ENCODE measurements around the gene PIGH. TPM values are rescaled to one million over a fixed set of nuclear protein-coding genes. Genes with fewer than 3 reads are reported as not detected.

Gene PIGH
- total RNA-seq, 1 donor from 2014 or later = 26.4 TPM

GRCh38 chr14:67562776-67563150 is 37.3 kb downstream of the PIGH start:
- no peak overlapping the region for H3K4me3 Mint-ChIP-seq
- no peaks in the 10 kb centered on the region for H3K9me3 Mint-ChIP-seq
- H3K36me3 Mint-ChIP-seq (ENCODE audit: low read depth) = no peaks in the 10 kb centered on the region
- ATAC-seq (ENCODE audit: low read depth) (no peak), DNase-seq (no peak)
- CTCF ChIA-PET = interaction anchor here (1.1 to 1.2 kb wide), 2 partner anchors 9 to 36 kb away, joined by 3 to 5 read pairs; no protein-coding TSS in a partner anchor
- intact Hi-C loops (cut with micrococcal nuclease) = no loop called here
- H3K27ac Mint-ChIP-seq = no peak overlapping the region
- H3K4me1 Mint-ChIP-seq = peaks cover 4% of the 10 kb centered on the region
- POLR2A ChIA-PET = no interaction called here
- TF ChIP-seq CTCF (IDR thresholded peaks at IDR 0.05) = no peak
- peaks cover 2% of the 10 kb centered on the region for H3K27me3 Mint-ChIP-seq

DNA sequence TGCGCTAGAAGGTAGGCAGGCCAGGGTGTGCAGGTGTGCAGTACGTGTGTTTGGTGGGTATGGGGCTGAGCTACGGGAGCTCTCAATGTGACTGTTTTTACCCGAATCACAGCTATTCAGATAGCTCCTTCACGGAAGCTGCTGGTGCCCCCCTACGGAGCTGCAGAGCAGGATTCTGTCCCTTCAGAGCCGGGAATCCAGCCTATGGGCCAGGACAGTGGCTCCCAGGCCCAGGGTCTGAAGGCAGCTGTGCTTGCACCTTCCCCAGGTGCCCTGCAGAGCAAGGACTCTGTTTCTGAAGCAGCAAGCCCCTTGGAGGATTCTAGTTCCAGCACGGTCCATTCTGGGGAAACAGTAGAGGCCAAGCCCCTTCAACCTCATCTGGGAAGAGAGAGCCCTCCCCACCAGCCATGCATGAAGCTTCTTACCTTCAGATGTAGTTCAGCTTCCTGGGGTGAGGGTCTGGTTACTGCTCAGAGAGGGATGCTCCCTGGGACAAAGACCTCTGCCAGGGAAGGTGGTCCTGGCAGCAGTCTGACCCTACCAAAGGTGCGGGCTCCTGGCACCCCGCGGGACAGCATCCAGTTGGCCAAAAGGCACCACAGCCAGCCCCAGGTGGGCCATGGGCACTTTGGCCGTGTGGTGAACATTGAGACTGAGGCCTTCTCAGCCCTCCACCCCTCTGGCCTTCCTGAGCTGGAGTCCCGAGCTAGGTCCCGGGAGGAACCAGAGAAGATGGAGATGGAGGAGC is 37.9 kb downstream of the PIGH start:
- no peaks in the 10 kb centered on the region for H3K9me3 Mint-ChIP-seq
- ATAC-seq (ENCODE audit: low read depth) = no peak
- H3K36me3 Mint-ChIP-seq (ENCODE audit: low read depth) = no peaks in the 10 kb centered on the region
- no peak for TF ChIP-seq CTCF (IDR thresholded peaks at IDR 0.05)
- peaks cover 4% of the 10 kb centered on the region for H3K4me1 Mint-ChIP-seq
- ChIA-PET POLR2A (no interaction called here), CTCF (interaction anchor here (1.1 to 1.2 kb wide), 2 partner anchors 9 to 35 kb away, joined by 3 to 5 read pairs; no protein-coding TSS in a partner anchor)
- no peak overlapping the region for H3K27ac Mint-ChIP-seq
- intact Hi-C loops (cut with micrococcal nuclease) = no loop called here
- no peak overlapping the region for H3K4me3 Mint-ChIP-seq
- DNase-seq = no peak
- H3K27me3 Mint-ChIP-seq = peaks cover 2% of the 10 kb centered on the region

GRCh38 chr14:67559639-67560038 is 40.4 kb downstream of the PIGH start:
- ChIA-PET CTCF (no interaction called here), POLR2A (no interaction called here)
- Mint-ChIP-seq H3K9me3 (no peaks in the 10 kb centered on the region), H3K4me3 (no peak overlapping the region), H3K27me3 (peaks cover 2% of the 10 kb centered on the region), H3K27ac (no peak overlapping the region), H3K36me3 (ENCODE audit: low read depth) (no peaks in the 10 kb centered on the region), H3K4me1 (peaks cover 4% of the 10 kb centered on the region)
- no peak for TF ChIP-seq CTCF (IDR thresholded peaks at IDR 0.05)
- ATAC-seq (ENCODE audit: low read depth) (no peak), DNase-seq (no peak)
- intact Hi-C loops (cut with micrococcal nuclease) = no loop called here

- Mint-ChIP-seq H3K36me3 (ENCODE audit: low read depth) (no peaks in the 10 kb centered on the region), H3K4me3 (no peak overlapping the region), H3K9me3 (no peaks in the 10 kb centered on the region), H3K27ac (no peak overlapping the region), H3K4me1 (no peaks in the 10 kb centered on the region), H3K27me3 (peaks cover 2% of the 10 kb centered on the region)
- DNase-seq = no peak
- POLR2A ChIA-PET = no interaction called here
- no peak for ATAC-seq (ENCODE audit: low read depth)
- intact Hi-C loops (cut with micrococcal nuclease) = no loop called here
- TF ChIP-seq CTCF (IDR thresholded peaks at IDR 0.05) = no peak
- CTCF ChIA-PET = interaction anchor here (1.5 kb wide), 1 partner anchor 14 kb away, joined by 5 read pairs; no protein-coding TSS in a partner anchor
These were observed 42.4 kb downstream of the PIGH start for GRCh38 chr14:67557656-67558055.

DNA sequence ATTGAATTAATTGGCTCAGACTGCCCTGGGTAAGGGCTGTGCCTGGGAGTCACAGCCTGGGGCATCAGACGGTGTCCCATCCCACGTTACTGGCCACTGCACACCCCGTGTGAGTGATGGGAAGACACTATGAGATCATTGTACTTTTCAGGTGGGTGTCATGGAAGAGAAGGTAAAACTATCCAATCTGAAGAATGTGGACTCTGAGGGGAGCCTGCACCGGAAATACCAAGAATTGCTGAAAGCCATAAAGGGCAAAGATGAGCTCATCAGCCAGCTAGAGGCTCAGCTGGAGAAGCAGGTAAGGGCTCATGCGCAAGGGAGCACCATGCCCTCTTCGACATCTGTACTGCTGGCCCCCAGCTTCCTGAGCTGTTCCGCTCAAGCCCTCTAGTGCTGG is 43.0 kb downstream of the PIGH start:
- H3K27me3 Mint-ChIP-seq = peaks cover 2% of the 10 kb centered on the region
- ATAC-seq (ENCODE audit: low read depth) = no peak
- H3K36me3 Mint-ChIP-seq (ENCODE audit: low read depth) = no peaks in the 10 kb centered on the region
- no peaks in the 10 kb centered on the region for H3K9me3 Mint-ChIP-seq
- POLR2A ChIA-PET = no interaction called here
- CTCF ChIA-PET = interaction anchor here (1.5 kb wide), 1 partner anchor 14 kb away, joined by 5 read pairs; no protein-coding TSS in a partner anchor
- intact Hi-C loops (cut with micrococcal nuclease) = no loop called here
- no peak for TF ChIP-seq CTCF (IDR thresholded peaks at IDR 0.05)
- no peaks in the 10 kb centered on the region for H3K4me1 Mint-ChIP-seq
- no peak overlapping the region for H3K4me3 Mint-ChIP-seq
- DNase-seq = no peak
- no peak overlapping the region for H3K27ac Mint-ChIP-seq

All from activated B cell treated with CpG ODN at 0.5 μM for 24 hours (primary cell).